Ascending aorta (tissue), 2 donors: Measurements from ENCODE around the gene FAM81A. TPM values are rescaled to one million over a fixed set of nuclear protein-coding genes. Genes with fewer than 3 reads are reported as not detected.

ENCODE experiments used
- DNase-seq, 2 donors: peaks; one replicate each; pipeline ENCODE4 v3.0.0-alpha.2; 2019; ENCODE audit warnings: low spot score in 2 of 2
- H3K27ac ChIP-seq, 2 donors: fragments of 200-600 bp; sonication (generic); one replicate each; pipeline ENCODE4 v1.5.1; 2016 to 2017; ENCODE audit warnings: mild to moderate bottlenecking in 1 of 2
- H3K27me3 ChIP-seq: fragments of 200-600 bp; sonication (generic); one replicate; pipeline ENCODE4 v1.5.1; 2017
- H3K36me3 ChIP-seq, 2 donors: fragments of 200-600 bp; sonication (generic); one replicate each; pipeline ENCODE4 v1.5.1; 2016
- H3K4me1 ChIP-seq, 2 donors: fragments of 200-600 bp; sonication (generic); one replicate each; pipeline ENCODE4 v1.5.1; 2016 to 2017; ENCODE audit warnings: mild to moderate bottlenecking in 1 of 2
- H3K4me3 ChIP-seq, 2 donors: fragments of 200-600 bp; sonication (generic); one replicate each; pipeline ENCODE4 v1.5.1; 2016 to 2017; ENCODE audit warnings: mild to moderate bottlenecking in 1 of 2
- H3K9me3 ChIP-seq, 2 donors: fragments of 200-600 bp; sonication (generic); one replicate each; pipeline ENCODE4 v1.5.1; 2016
- intact Hi-C: fragments of 100-400 bp; cut with DNase I; formaldehyde crosslinking; loops from one replicate; pipeline ENCODE4 v1.15.1; 2023
- total RNA-seq: library from RNA; depleted of rRNA; stranded (reverse); fragments of >200 nt; gene quantifications from one replicate; pipeline ENCODE4 v1.1.0, GENCODE V29; 2016
- TF ChIP-seq, protein P1 (sequence below), 3 experiments: fragments of 200-600 bp in 2 of 3; fragments of 450-650 bp in 1 of 3; sonication (generic) in 2 of 3; IDR thresholded peaks; one replicate each; pipeline ENCODE4 v1.5.1; 2016 to 2019; ENCODE audit warnings: antibody characterized with exemption in 3 of 3, mild to moderate bottlenecking in 1 of 3, moderate library complexity in 1 of 3

The FAM81A gene
- total RNA-seq: not detected

DNA sequence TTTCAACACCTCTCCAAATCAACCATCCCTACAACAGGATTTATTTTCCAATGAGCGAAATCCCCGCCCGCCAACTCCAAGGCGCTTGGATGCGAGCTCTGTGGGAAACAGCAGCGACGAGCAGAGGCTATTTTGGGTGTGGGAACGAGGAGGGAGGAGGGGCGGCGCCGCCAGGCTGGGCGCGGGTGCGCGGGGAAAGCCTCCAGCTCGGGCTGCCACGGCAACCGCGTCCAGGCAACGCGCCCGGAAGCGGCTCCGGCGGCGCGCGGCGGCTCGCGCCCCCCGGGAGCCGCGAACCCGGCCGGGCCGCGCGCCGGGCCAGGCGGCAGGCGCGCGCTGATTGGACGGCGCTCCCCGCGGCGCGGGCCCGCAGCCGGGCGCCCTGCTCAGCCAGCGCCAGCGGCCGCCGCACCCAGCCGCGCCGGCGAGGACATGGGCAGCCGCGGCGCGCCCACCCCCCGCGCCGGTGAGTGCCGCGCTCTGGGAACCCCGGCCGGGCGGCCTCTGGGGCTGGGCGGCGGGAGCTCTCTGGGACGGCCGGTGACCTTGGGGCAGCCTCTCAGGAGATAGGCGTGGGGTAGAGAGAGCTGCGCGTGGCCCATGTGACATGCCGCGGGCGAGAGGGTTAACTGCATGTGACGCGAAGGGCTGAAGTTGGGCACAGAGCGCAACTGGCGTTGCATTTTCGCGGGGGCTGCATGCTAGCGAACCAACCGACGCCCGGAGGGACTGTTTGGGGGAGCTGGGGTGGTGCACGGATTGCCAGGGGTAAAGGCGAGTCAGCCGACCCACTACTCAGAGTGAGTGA is at the start of gene FAM81A:
Gene FAM81A, plus strand, starts transcription at position 370 of the 808 bp plus-strand sequence. CDS start 20,441 bp downstream, outside the sequence.
- Histone ChIP-seq H3K9me3 (no peaks in the 10 kb centered on the region), H3K36me3 (no peaks in the 10 kb centered on the region), H3K4me3 (peak within 1 kb of the TSS; percentile 59 to 83), H3K4me1 (peaks cover 0 to 12% of the 10 kb centered on the region in 2 donors), H3K27me3 (no peaks in the 10 kb centered on the region), H3K27ac (peak within 1 kb of the TSS in 1 of 2 donors; percentile 15)
- TF ChIP-seq, protein P1, sequence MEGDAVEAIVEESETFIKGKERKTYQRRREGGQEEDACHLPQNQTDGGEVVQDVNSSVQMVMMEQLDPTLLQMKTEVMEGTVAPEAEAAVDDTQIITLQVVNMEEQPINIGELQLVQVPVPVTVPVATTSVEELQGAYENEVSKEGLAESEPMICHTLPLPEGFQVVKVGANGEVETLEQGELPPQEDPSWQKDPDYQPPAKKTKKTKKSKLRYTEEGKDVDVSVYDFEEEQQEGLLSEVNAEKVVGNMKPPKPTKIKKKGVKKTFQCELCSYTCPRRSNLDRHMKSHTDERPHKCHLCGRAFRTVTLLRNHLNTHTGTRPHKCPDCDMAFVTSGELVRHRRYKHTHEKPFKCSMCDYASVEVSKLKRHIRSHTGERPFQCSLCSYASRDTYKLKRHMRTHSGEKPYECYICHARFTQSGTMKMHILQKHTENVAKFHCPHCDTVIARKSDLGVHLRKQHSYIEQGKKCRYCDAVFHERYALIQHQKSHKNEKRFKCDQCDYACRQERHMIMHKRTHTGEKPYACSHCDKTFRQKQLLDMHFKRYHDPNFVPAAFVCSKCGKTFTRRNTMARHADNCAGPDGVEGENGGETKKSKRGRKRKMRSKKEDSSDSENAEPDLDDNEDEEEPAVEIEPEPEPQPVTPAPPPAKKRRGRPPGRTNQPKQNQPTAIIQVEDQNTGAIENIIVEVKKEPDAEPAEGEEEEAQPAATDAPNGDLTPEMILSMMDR (IDR thresholded peaks at IDR 0.05): no peak
- intact Hi-C loops: loop anchor here (2.0 to 5.0 kb wide), 5 partner anchors 65 to 505 kb away; partner anchors contain the start of genes MYO1E, RNF111 and SLTM
- peak; percentile 11 to 92 for DNase-seq

DNA sequence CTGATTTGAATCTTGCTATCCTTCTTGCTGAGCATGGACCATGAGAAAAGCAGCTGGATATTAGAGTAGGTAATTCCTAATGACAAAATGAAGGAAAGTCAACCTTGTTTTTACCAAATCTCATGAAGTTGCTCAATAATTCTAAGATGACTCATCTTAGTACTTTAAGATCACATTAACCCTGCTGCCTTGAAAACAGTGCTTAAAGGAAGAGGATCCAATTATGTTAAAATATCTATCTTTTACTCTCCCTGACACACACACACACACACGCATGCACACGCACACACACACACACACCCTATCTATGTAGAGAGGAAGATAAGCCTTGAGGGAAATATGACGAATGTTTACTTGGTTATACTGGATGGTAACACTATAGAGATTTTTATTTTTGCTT is 49.3 kb upstream of the FAM81A start:
- H3K4me1 ChIP-seq: peaks cover 3 to 6% of the 10 kb centered on the region in 2 donors
- no peaks in the 10 kb centered on the region for H3K9me3 ChIP-seq
- intact Hi-C loops: no loop called here
- TF ChIP-seq, protein P1 (IDR thresholded peaks at IDR 0.05): no peak
- no peaks in the 10 kb centered on the region for H3K27me3 ChIP-seq
- no peak overlapping the region for H3K4me3 ChIP-seq
- peak in 1 of 2 donors; percentile 22 for DNase-seq
- H3K27ac ChIP-seq: no peak overlapping the region
- peaks cover 0 to 5% of the 10 kb centered on the region in 2 donors for H3K36me3 ChIP-seq

DNA sequence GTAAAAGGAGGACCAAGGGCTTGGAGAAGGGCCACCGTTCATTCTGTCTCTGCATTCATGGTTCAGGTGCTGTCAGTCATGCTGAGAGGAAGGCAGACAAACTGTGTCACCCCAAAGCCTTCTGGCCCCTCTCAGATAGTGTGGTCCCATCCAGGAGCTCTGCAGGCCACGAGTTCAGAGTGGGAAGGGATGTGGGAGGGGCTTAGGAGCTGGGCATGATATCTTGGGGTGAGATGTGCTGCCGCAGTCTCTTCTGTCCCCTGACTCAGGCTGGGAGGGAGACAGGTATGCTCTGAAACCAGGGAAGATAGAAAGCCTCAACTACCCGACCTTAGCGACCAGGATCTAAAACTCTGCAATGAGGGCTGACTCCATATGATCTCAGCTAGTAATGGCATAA is 45.7 kb upstream of the FAM81A start:
- H3K27ac ChIP-seq: no peak overlapping the region
- H3K36me3 ChIP-seq: no peaks in the 10 kb centered on the region
- H3K4me3 ChIP-seq: no peak overlapping the region
- intact Hi-C loops: no loop called here
- DNase-seq: peak in 1 of 2 donors; percentile 9
- TF ChIP-seq, protein P1 (IDR thresholded peaks at IDR 0.05): no peak
- no peaks in the 10 kb centered on the region for H3K9me3 ChIP-seq
- no peaks in the 10 kb centered on the region for H3K27me3 ChIP-seq
- peaks cover 3 to 6% of the 10 kb centered on the region in 2 donors for H3K4me1 ChIP-seq

DNA sequence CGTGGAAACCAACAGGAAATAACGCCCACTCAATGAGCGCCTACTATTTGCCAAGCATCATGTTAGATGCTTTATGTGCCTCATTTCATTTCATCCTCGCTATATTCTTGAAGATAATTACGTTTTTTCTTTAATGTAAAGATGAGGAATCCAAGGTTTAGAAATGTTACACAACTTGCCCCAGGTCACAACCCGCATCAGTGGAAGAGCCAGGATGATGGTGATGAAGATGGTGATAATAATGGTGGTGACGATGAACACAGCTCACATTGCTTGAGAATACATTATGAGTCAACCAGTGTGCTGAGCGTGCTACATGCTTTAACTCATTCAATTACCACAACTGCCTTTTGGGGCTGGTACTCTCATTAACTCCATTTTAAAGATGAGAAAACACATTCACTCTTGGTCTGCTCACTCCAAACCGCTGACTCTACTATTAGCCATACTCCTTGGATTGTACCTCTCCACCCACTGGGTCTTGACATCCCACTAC is 43.8 kb upstream of the FAM81A start:
- TF ChIP-seq, protein P1 (IDR thresholded peaks at IDR 0.05): no peak
- intact Hi-C loops: no loop called here
- no peak overlapping the region for H3K4me3 ChIP-seq
- H3K9me3 ChIP-seq: no peaks in the 10 kb centered on the region
- no peaks in the 10 kb centered on the region for H3K27me3 ChIP-seq
- DNase-seq: no peak
- no peak overlapping the region for H3K27ac ChIP-seq
- H3K4me1 ChIP-seq: no peaks in the 10 kb centered on the region
- no peaks in the 10 kb centered on the region for H3K36me3 ChIP-seq

DNA sequence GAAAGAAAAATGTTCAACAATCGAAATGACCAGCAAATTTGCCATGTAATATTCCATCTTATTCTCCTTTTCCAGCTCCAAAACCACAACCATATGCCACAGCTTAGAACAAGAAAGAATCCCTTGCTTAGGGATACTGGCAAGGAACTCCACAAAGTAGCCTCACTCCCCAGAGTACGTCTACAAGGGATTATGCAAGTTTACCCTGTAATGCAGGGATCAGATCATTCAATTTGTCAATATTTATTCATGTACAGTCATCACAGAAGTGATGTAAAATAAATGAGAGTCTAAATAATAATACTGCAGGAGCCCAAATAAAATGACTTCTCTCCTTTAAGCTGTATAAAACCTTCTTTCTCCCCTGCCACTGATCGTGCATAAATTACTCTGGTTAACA is 41.8 kb upstream of the FAM81A start:
- Histone ChIP-seq H3K27ac (no peak overlapping the region), H3K9me3 (no peaks in the 10 kb centered on the region), H3K4me1 (no peaks in the 10 kb centered on the region), H3K4me3 (no peak overlapping the region), H3K27me3 (no peaks in the 10 kb centered on the region), H3K36me3 (no peaks in the 10 kb centered on the region)
- TF ChIP-seq, protein P1 (IDR thresholded peaks at IDR 0.05): no peak
- intact Hi-C loops: no loop called here
- no peak for DNase-seq
